HepG2 (cell line): ENCODE results near the gene PLD2. TPM values are rescaled to one million over a fixed set of nuclear protein-coding genes. Genes with fewer than 3 reads are reported as not detected.
A peak's percentile ranks its signal among the peaks of the same experiment; 100 is the strongest.

Experiments
- HNRNPK ChIP-seq: fragments of 200-400 bp; formaldehyde crosslinking; IDR thresholded peaks from 2 replicates; pipeline ENCODE4 v1.6.1; 2018; ENCODE audit warnings: low read length, low read depth, moderate library complexity, mild to moderate bottlenecking; ENCODE audit not compliant: poor library complexity, severe bottlenecking
- RXRB ChIP-seq: IDR thresholded peaks from 2 replicates; pipeline ENCODE4 v1.6.1; 2016; ENCODE audit warnings: borderline replicate concordance, missing genetic modification reagents, missing compliant biosample characterization
- SP1 ChIP-seq, 2 experiments: fragments of 450-650 bp in 1 of 2; sonication (generic) in 1 of 2; formaldehyde crosslinking in 1 of 2; IDR thresholded peaks; 2 replicates each; pipeline versions ENCODE4 v1.4.0 to v1.6.1; 2016 to 2020; ENCODE audit warnings: missing genetic modification reagents in 1 of 2
- YEATS4 ChIP-seq: sonication (generic); formaldehyde crosslinking; IDR thresholded peaks from 2 replicates; pipeline ENCODE4 v1.4.0; 2020; ENCODE audit warnings: missing genetic modification reagents, borderline replicate concordance
- ZNF12 ChIP-seq: sonication (generic); formaldehyde crosslinking; IDR thresholded peaks from 2 replicates; pipeline ENCODE4 v1.5.0; 2020; ENCODE audit warnings: missing genetic modification reagents
- ZNF136 ChIP-seq: sonication (generic); formaldehyde crosslinking; IDR thresholded peaks from 2 replicates; pipeline ENCODE4 v1.8.1; 2022; ENCODE audit warnings: low read depth, mild to moderate bottlenecking, moderate library complexity, missing genetic modification reagents
- ZNF451 ChIP-seq: sonication (generic); formaldehyde crosslinking; IDR thresholded peaks from 2 replicates; pipeline ENCODE4 v1.5.0; 2020; ENCODE audit warnings: mild to moderate bottlenecking, missing genetic modification reagents
- ZNF549 ChIP-seq: sonication (generic); formaldehyde crosslinking; IDR thresholded peaks from 2 replicates; pipeline ENCODE4 v1.5.0; 2020; ENCODE audit warnings: missing genetic modification reagents
- ZNF563 ChIP-seq: sonication (generic); formaldehyde crosslinking; IDR thresholded peaks from 2 replicates; pipeline ENCODE4 v1.8.0; 2022; ENCODE audit warnings: mild to moderate bottlenecking, moderate library complexity, missing genetic modification reagents
- ZNF670 ChIP-seq: sonication (generic); formaldehyde crosslinking; IDR thresholded peaks from 2 replicates; pipeline ENCODE4 v1.8.0; 2022; ENCODE audit warnings: mild to moderate bottlenecking, missing genetic modification reagents, borderline replicate concordance
- ZNF772 ChIP-seq: sonication (generic); formaldehyde crosslinking; IDR thresholded peaks from 2 replicates; pipeline ENCODE4 v1.5.0; 2020; ENCODE audit warnings: mild to moderate bottlenecking, missing genetic modification reagents
- ZSCAN22 ChIP-seq: sonication (generic); formaldehyde crosslinking; IDR thresholded peaks from 2 replicates; pipeline ENCODE4 v1.4.0; 2020; ENCODE audit warnings: mild to moderate bottlenecking, missing genetic modification reagents
- ZZZ3 ChIP-seq: sonication (generic); formaldehyde crosslinking; IDR thresholded peaks from 2 replicates; pipeline ENCODE4 v1.4.0; 2020; ENCODE audit warnings: missing genetic modification reagents, mild to moderate bottlenecking, borderline replicate concordance
- polyA plus RNA-seq, 8 experiments: library from polyadenylated mRNA; depleted of rRNA in 3 of 8; stranded (reverse) in 7 of 8; unstranded in 1 of 8; fragments of >200 nt; fragmentation: Illumina TruSeq in 4 of 8; extraction: Trizol in 4 of 8; gene quantifications; 2 replicates each; pipeline versions ENCODE4 v1.2.1 to v1.2.3, GENCODE V29; 2011 to 2016; ENCODE audit warnings: low read depth in 4 of 8, missing spikeins in 1 of 8, mixed read lengths in 1 of 8; ENCODE audit not compliant: insufficient read depth in 1 of 8
- total RNA-seq, 5 experiments: library from RNA; depleted of rRNA; stranded (reverse); fragments of >200 nt; fragmentation: Illumina TruSeq; extraction: Trizol; gene quantifications; 2 replicates each; pipeline ENCODE4 v1.2.3, GENCODE V29; 2016; ENCODE audit warnings: low read depth in 1 of 5
- TF ChIP-seq, protein P1 (sequence below): sonication (generic); formaldehyde crosslinking; IDR thresholded peaks from 2 replicates; pipeline ENCODE4 v1.4.0; 2020; ENCODE audit warnings: mild to moderate bottlenecking, missing genetic modification reagents
- TF ChIP-seq, protein P2 (sequence below): sonication (generic); formaldehyde crosslinking; IDR thresholded peaks from 2 replicates; pipeline ENCODE4 v1.8.1; 2022; ENCODE audit warnings: low read depth, mild to moderate bottlenecking, missing genetic modification reagents
- TF ChIP-seq, protein P3 (sequence below): sonication (generic); formaldehyde crosslinking; IDR thresholded peaks from 2 replicates; pipeline ENCODE4 v1.8.1; 2023; ENCODE audit warnings: mild to moderate bottlenecking, missing genetic modification reagents

PLD2 gene
- total and polyA plus RNA-seq, 2 of the 13 experiments (the other 11 are each of a cell fraction or from before 2014, with no cell fraction given): 13.4 to 29.7 TPM

DNA sequence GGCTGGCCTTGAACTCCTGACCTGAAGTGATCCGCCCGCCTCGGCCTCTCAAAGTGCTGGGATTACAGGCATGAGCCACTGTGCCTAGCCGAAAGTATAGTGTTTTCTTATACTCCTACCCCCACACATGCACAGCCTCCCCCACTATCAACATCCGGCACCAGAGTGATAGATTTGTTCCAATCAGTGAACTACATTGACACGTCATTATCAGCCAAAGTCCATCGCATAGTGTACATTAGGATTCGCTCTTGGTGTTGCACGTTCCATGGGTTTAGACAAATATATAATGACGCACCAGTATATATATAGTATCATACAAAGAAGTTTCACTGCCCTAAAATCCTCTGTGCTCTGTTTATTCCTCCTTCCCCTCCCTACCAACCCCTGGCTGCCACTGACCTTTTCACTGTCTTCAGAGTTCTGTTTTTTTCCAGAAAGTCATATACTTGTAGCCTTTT, 47.1 kb upstream of the PLD2 start (continued):
- TF ChIP-seq, protein P1, sequence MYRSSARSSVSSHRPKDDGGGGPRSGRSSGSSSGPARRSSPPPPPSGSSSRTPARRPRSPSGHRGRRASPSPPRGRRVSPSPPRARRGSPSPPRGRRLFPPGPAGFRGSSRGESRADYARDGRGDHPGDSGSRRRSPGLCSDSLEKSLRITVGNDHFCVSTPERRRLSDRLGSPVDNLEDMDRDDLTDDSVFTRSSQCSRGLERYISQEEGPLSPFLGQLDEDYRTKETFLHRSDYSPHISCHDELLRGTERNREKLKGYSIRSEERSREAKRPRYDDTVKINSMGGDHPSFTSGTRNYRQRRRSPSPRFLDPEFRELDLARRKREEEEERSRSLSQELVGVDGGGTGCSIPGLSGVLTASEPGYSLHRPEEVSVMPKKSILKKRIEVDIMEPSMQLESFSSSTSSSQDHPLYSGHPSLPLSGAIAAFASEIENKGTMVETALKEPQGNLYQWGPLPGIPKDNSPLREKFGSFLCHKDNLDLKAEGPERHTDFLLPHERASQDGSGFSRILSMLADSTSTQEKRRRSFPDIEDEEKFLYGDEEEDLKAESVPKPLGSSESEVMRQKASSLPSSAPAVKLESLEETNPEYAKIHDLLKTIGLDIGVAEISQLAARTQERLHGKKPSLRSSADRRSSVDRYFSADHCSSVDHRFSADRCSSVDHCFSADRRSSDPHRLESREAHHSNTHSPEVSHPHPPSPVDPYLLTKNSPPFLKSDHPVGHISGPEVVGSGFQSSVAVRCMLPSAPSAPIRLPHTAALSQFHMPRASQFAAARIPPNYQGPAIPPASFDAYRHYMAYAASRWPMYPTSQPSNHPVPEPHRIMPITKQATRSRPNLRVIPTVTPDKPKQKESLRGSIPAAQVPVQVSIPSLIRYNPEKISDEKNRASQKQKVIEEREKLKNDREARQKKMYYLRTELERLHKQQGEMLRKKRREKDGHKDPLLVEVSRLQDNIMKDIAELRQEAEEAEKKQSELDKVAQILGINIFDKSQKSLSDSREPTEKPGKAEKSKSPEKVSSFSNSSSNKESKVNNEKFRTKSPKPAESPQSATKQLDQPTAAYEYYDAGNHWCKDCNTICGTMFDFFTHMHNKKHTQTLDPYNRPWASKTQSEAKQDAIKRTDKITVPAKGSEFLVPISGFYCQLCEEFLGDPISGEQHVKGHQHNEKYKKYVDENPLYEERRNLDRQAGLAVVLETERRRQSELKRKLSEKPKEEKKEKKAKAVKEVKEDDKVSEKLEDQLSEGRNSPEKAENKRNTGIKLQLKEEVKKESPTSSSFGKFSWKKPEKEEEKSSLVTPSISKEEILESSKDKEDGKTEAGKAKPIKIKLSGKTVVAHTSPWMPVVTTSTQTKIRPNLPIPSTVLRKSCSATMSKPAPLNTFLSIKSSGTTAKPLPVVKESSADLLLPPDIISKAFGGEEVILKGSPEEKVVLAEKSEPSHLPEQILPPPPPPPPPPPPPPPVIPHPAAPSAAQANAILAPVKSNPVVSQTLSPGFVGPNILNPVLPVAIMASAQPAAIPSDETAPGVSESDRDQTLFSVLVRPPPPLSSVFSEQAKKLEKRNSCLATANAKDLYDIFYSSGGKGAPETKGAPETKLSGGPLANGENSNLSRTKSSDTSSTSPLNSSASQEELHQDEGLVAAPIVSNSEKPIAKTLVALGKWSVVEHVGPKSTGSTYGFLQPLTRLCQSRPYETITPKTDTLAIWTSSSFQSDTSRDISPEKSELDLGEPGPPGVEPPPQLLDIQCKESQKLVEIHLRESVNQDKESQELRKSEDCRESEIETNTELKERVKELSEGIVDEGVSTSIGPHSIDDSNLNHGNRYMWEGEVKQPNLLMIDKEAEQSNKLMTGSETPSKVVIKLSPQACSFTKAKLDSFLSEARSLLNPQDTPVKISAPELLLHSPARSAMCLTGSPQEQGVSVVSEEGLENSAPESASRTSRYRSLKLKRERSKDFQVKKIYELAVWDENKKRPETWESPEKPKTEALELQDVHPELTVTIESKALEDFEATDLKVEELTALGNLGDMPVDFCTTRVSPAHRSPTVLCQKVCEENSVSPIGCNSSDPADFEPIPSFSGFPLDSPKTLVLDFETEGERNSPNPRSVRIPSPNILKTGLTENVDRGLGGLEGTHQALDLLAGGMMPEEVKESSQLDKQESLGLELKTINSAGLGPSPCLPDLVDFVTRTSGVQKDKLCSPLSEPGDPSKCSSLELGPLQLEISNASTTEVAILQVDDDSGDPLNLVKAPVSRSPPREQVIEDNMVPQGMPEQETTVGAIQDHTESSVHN (CRISPR knock-in tag): peak; percentile 63; the same call in 1 of the 2 replicates
- TF ChIP-seq ZNF136 (CRISPR knock-in tag) (no peak), ZNF451 (CRISPR knock-in tag) (no peak), ZNF772 (CRISPR knock-in tag) (peak; percentile 66; the same call in 1 of the 2 replicates), ZNF12 (CRISPR knock-in tag) (peak; percentile 63; the same call in 1 of the 2 replicates), YEATS4 (CRISPR knock-in tag) (peak; percentile 49; the same call in 1 of the 2 replicates), RXRB (CRISPR knock-in tag) (peak; percentile 93), HNRNPK (no peak), ZSCAN22 (CRISPR knock-in tag) (0 out of 2 replicates have a peak, but pooled peaks have one; percentile 60), SP1 (IDR thresholded peaks at IDR 0.05) (no peak), SP1 (CRISPR knock-in tag; IDR thresholded peaks at IDR 0.05) (no peak), ZZZ3 (CRISPR knock-in tag) (peak; percentile 75; the same call in 1 of the 2 replicates), ZNF563 (CRISPR knock-in tag) (no peak), ZNF670 (CRISPR knock-in tag) (0 out of 2 replicates have a peak, but pooled peaks have one; percentile 63), ZNF549 (no peak)
- TF ChIP-seq, protein P2, sequence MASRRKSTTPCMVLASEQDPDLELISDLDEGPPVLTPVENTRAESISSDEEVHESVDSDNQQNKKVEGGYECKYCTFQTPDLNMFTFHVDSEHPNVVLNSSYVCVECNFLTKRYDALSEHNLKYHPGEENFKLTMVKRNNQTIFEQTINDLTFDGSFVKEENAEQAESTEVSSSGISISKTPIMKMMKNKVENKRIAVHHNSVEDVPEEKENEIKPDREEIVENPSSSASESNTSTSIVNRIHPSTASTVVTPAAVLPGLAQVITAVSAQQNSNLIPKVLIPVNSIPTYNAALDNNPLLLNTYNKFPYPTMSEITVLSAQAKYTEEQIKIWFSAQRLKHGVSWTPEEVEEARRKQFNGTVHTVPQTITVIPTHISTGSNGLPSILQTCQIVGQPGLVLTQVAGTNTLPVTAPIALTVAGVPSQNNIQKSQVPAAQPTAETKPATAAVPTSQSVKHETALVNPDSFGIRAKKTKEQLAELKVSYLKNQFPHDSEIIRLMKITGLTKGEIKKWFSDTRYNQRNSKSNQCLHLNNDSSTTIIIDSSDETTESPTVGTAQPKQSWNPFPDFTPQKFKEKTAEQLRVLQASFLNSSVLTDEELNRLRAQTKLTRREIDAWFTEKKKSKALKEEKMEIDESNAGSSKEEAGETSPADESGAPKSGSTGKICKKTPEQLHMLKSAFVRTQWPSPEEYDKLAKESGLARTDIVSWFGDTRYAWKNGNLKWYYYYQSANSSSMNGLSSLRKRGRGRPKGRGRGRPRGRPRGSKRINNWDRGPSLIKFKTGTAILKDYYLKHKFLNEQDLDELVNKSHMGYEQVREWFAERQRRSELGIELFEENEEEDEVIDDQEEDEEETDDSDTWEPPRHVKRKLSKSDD (CRISPR knock-in tag): 0 out of 2 replicates have a peak, but pooled peaks have one; percentile 52
- TF ChIP-seq, protein P3, sequence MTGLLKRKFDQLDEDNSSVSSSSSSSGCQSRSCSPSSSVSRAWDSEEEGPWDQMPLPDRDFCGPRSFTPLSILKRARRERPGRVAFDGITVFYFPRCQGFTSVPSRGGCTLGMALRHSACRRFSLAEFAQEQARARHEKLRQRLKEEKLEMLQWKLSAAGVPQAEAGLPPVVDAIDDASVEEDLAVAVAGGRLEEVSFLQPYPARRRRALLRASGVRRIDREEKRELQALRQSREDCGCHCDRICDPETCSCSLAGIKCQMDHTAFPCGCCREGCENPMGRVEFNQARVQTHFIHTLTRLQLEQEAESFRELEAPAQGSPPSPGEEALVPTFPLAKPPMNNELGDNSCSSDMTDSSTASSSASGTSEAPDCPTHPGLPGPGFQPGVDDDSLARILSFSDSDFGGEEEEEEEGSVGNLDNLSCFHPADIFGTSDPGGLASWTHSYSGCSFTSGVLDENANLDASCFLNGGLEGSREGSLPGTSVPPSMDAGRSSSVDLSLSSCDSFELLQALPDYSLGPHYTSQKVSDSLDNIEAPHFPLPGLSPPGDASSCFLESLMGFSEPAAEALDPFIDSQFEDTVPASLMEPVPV: 0 out of 2 replicates have a peak, but pooled peaks have one; percentile 30
